Fibroblast of lung (primary cell): ENCODE data around the gene KRT85.

ENCODE experiments used
- EZH2 ChIP-seq: IDR thresholded peaks from 2 replicates; pipeline ENCODE4 v1.5.1; 2012; ENCODE audit warnings: low read length, control low read depth, mild to moderate bottlenecking; ENCODE audit errors: missing control alignments
- TF ChIP-seq, protein P1 (sequence below), 2 donors: IDR thresholded peaks in 1 of 2; conservative IDR thresholded peaks in 1 of 2; 1 replicate in 1 of 2; 2 replicates in 1 of 2; pipeline ENCODE4 v1.5.1; 2011 to 2012; ENCODE audit warnings: low read length in 2 of 2, control low read depth in 1 of 2, inconsistent platforms in 1 of 2, low read depth in 1 of 2, mild to moderate bottlenecking in 1 of 2

DNA sequence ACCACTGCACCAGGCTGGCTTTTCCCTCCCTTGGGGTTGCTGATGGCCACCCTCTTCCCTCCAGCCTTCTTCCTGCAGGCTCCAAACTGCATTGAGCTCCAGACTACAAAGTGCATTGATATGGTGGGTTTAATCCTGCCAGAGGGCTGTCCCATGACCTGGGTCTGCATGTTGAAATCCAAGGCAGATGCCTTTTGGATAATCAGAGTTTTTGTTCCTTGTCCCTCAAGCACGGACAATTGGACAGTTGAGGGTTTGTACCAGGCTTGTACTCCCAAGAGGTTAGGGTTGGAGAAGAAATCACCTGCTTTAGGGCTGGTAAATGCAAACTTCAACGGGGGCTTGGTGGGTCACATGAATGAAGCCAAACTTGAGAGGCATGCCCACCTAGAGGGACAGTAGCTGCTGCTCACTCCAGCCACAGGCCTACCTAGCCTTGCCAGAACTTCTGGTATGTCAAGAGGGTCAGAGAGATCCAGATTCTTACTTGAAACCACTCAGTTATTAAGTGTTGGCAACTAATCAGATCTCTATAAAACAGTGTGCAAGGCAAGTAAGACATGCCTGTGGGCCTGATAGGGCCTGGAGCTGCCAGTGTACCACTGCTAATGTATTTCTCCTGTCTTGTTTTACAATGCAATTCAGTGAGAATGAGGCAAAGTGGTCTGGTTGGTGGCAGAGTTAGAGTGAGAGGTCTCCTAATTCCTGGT is 24.3 kb downstream of the KRT85 start:
- TF ChIP-seq, protein P1, sequence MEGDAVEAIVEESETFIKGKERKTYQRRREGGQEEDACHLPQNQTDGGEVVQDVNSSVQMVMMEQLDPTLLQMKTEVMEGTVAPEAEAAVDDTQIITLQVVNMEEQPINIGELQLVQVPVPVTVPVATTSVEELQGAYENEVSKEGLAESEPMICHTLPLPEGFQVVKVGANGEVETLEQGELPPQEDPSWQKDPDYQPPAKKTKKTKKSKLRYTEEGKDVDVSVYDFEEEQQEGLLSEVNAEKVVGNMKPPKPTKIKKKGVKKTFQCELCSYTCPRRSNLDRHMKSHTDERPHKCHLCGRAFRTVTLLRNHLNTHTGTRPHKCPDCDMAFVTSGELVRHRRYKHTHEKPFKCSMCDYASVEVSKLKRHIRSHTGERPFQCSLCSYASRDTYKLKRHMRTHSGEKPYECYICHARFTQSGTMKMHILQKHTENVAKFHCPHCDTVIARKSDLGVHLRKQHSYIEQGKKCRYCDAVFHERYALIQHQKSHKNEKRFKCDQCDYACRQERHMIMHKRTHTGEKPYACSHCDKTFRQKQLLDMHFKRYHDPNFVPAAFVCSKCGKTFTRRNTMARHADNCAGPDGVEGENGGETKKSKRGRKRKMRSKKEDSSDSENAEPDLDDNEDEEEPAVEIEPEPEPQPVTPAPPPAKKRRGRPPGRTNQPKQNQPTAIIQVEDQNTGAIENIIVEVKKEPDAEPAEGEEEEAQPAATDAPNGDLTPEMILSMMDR (conservative IDR thresholded peaks at IDR 0.05 in 1 of 2, IDR thresholded peaks at IDR 0.05 in 1 of 2; ENCODE audit: low read depth in 1 of 2, low read length in 2 of 2) = no peak
- TF ChIP-seq EZH2 = no peak
